ENCODE data around the gene CLDN3. TPM values are rescaled to one million over a fixed set of nuclear protein-coding genes. Genes with fewer than 3 reads are reported as not detected.

CLDN3 gene
- total RNA-seq, 2 experiments from 2014 or later, result not detected

GRCh38 chr7:73738612-73739386, 31.3 kb downstream of the CLDN3 start, which contains the start of gene ABHD11:
Gene ABHD11, minus strand, starts transcription at chr7:73738802. Its CDS starts 32 bp downstream, at chr7:73738770.
- Mint-ChIP-seq H3K27ac (peak within 1 kb of the TSS; percentile 97), H3K27me3 (no peaks in the 10 kb centered on the region), H3K4me1 (peaks cover 23% of the 10 kb centered on the region), H3K36me3 (ENCODE audit: low read depth) (peaks cover 5% of the 10 kb centered on the region), H3K4me3 (peak within 1 kb of the TSS; percentile 93), H3K9me3 (no peaks in the 10 kb centered on the region)
- DNase-seq, result peak; percentile 97
- ChIA-PET CTCF (interaction anchor here (0.6 to 8.4 kb wide), 7 partner anchors 37 to 300 kb away, joined by 3 to 59 read pairs (median 4); partner anchors contain the start of gene VPS37D), POLR2A (no interaction called here)

- Mint-ChIP-seq H3K9me3 (no peaks in the 10 kb centered on the region), H3K36me3 (ENCODE audit: low read depth) (peaks cover 5% of the 10 kb centered on the region)
- POLR2A ChIA-PET, result no interaction called here
These were observed 31.9 kb downstream of the CLDN3 start for GRCh38 chr7:73738220-73738611.

GRCh38 chr7:73737491-73738219, 32.4 kb downstream of the CLDN3 start:
- Mint-ChIP-seq H3K36me3 (ENCODE audit: low read depth) (peaks cover 5% of the 10 kb centered on the region), H3K27me3 (peaks cover 4% of the 10 kb centered on the region), H3K27ac (peak overlapping the region; percentile 97), H3K4me1 (peaks cover 23% of the 10 kb centered on the region), H3K4me3 (peak overlapping the region; percentile 93), H3K9me3 (no peaks in the 10 kb centered on the region)
- CTCF ChIA-PET, result interaction anchor here (0.6 to 8.4 kb wide), 4 partner anchors 36 to 301 kb away, joined by 3 to 59 read pairs (median 4); no protein-coding TSS in a partner anchor
- DNase-seq, result no peak
- POLR2A ChIA-PET, result no interaction called here

More at GRCh38 chr7:73738220-73738611, 31.9 kb downstream of the CLDN3 start:
- CTCF ChIA-PET, result interaction anchor here (0.6 to 8.4 kb wide), 4 partner anchors 36 to 300 kb away, joined by 3 to 59 read pairs (median 4); no protein-coding TSS in a partner anchor
- Mint-ChIP-seq H3K27ac (peak overlapping the region; percentile 97), H3K4me1 (peaks cover 23% of the 10 kb centered on the region), H3K27me3 (no peaks in the 10 kb centered on the region), H3K4me3 (peak overlapping the region; percentile 93)
- peak; percentile 60 for DNase-seq

- H3K4me1 Mint-ChIP-seq, result peaks cover 23% of the 10 kb centered on the region
- DNase-seq, result no peak
- CTCF ChIA-PET, result interaction anchor here (1.4 to 8.4 kb wide), 3 partner anchors 105 to 131 kb away, joined by 3 to 59 read pairs (median 3); partner anchors contain the start of gene METTL27
- POLR2A ChIA-PET, result no interaction called here
- peaks cover 5% of the 10 kb centered on the region for H3K36me3 Mint-ChIP-seq (ENCODE audit: low read depth)
- no peaks in the 10 kb centered on the region for H3K9me3 Mint-ChIP-seq
- H3K27me3 Mint-ChIP-seq, result peaks cover 5% of the 10 kb centered on the region
- H3K27ac Mint-ChIP-seq, result peak overlapping the region; percentile 31
- no peak overlapping the region for H3K4me3 Mint-ChIP-seq
These were observed 33.2 kb downstream of the CLDN3 start for GRCh38 chr7:73736885-73737284.

- H3K4me3 Mint-ChIP-seq, result no peak overlapping the region
- DNase-seq, result no peak
- POLR2A ChIA-PET, result interaction anchor here (0.5 kb wide), 1 partner anchor 241 kb away, joined by 4 read pairs; no protein-coding TSS in a partner anchor
- H3K4me1 Mint-ChIP-seq, result peaks cover 23% of the 10 kb centered on the region
- CTCF ChIA-PET, result interaction anchor here (0.5 to 8.4 kb wide), 17 partner anchors 10 to 419 kb away, joined by 3 to 59 read pairs (median 4); partner anchors contain the start of genes BAZ1B, METTL27 and STX1A
- peaks cover 5% of the 10 kb centered on the region for H3K27me3 Mint-ChIP-seq
- peaks cover 5% of the 10 kb centered on the region for H3K36me3 Mint-ChIP-seq (ENCODE audit: low read depth)
- no peaks in the 10 kb centered on the region for H3K9me3 Mint-ChIP-seq
- no peak overlapping the region for H3K27ac Mint-ChIP-seq
These were observed 34.6 kb downstream of the CLDN3 start for GRCh38 chr7:73735528-73735905.

GRCh38 chr7:73734619-73735527, 35.2 kb downstream of the CLDN3 start:
- H3K4me3 Mint-ChIP-seq, result no peak overlapping the region
- H3K27ac Mint-ChIP-seq, result peak overlapping the region; percentile 78
- H3K36me3 Mint-ChIP-seq (ENCODE audit: low read depth), result peaks cover 5% of the 10 kb centered on the region
- H3K27me3 Mint-ChIP-seq, result peaks cover 5% of the 10 kb centered on the region
- DNase-seq, result peak; percentile 89
- ChIA-PET CTCF (interaction anchor here (0.5 to 8.4 kb wide), 33 partner anchors 8 to 418 kb away, joined by 3 to 59 read pairs (median 4); partner anchors contain the start of genes BAZ1B and STX1A), POLR2A (interaction anchor here (0.5 kb wide), 1 partner anchor 241 kb away, joined by 4 read pairs; no protein-coding TSS in a partner anchor)
- peaks cover 23% of the 10 kb centered on the region for H3K4me1 Mint-ChIP-seq
- H3K9me3 Mint-ChIP-seq, result no peaks in the 10 kb centered on the region

- H3K9me3 Mint-ChIP-seq, result no peaks in the 10 kb centered on the region
- peaks cover 12% of the 10 kb centered on the region for H3K27me3 Mint-ChIP-seq
- no peak overlapping the region for H3K4me3 Mint-ChIP-seq
- DNase-seq, result no peak
- H3K36me3 Mint-ChIP-seq (ENCODE audit: low read depth), result peaks cover 5% of the 10 kb centered on the region
- H3K4me1 Mint-ChIP-seq, result peaks cover 13% of the 10 kb centered on the region
- POLR2A ChIA-PET, result no interaction called here
- H3K27ac Mint-ChIP-seq, result no peak overlapping the region
- CTCF ChIA-PET, result interaction anchor here (0.9 to 8.4 kb wide), 4 partner anchors 41 to 287 kb away, joined by 3 to 59 read pairs (median 10); partner anchors contain the start of gene BAZ1B
These were observed 37.7 kb downstream of the CLDN3 start for GRCh38 chr7:73732397-73732796.

- CTCF ChIA-PET, result interaction anchor here (1.0 kb wide), 1 partner anchor 10 kb away, joined by 3 read pairs; no protein-coding TSS in a partner anchor
These were observed 39.6 kb downstream of the CLDN3 start for GRCh38 chr7:73730485-73730884.

GRCh38 chr7:73728551-73728950, 41.5 kb downstream of the CLDN3 start:
- Mint-ChIP-seq H3K9me3 (no peaks in the 10 kb centered on the region), H3K27ac (no peak overlapping the region), H3K4me3 (no peak overlapping the region), H3K4me1 (no peaks in the 10 kb centered on the region), H3K27me3 (peaks cover 12% of the 10 kb centered on the region), H3K36me3 (ENCODE audit: low read depth) (no peaks in the 10 kb centered on the region)
- ChIA-PET CTCF (interaction anchor here (0.6 to 2.1 kb wide), 4 partner anchors 12 to 161 kb away, joined by 3 to 11 read pairs (median 4); no protein-coding TSS in a partner anchor), POLR2A (no interaction called here)
- no peak for DNase-seq

More at GRCh38 chr7:73730485-73730884, 39.6 kb downstream of the CLDN3 start:
- Mint-ChIP-seq H3K36me3 (ENCODE audit: low read depth) (no peaks in the 10 kb centered on the region), H3K4me1 (peaks cover 10% of the 10 kb centered on the region), H3K4me3 (no peak overlapping the region), H3K27ac (no peak overlapping the region), H3K27me3 (peaks cover 12% of the 10 kb centered on the region), H3K9me3 (no peaks in the 10 kb centered on the region)
- DNase-seq, result no peak
- POLR2A ChIA-PET, result no interaction called here

GRCh38 chr7:73727952-73728351, 42.1 kb downstream of the CLDN3 start:
- Mint-ChIP-seq H3K27ac (no peak overlapping the region), H3K36me3 (ENCODE audit: low read depth) (no peaks in the 10 kb centered on the region), H3K4me1 (no peaks in the 10 kb centered on the region), H3K27me3 (peaks cover 11% of the 10 kb centered on the region), H3K9me3 (no peaks in the 10 kb centered on the region), H3K4me3 (no peak overlapping the region)
- ChIA-PET POLR2A (no interaction called here), CTCF (interaction anchor here (1.7 to 2.1 kb wide), 2 partner anchors 13 to 121 kb away, joined by 3 to 11 read pairs; no protein-coding TSS in a partner anchor)
- no peak for DNase-seq

- no peak for DNase-seq
- H3K9me3 Mint-ChIP-seq, result no peaks in the 10 kb centered on the region
- peaks cover 18% of the 10 kb centered on the region for H3K27me3 Mint-ChIP-seq
- no peaks in the 10 kb centered on the region for H3K36me3 Mint-ChIP-seq (ENCODE audit: low read depth)
- CTCF ChIA-PET, result interaction anchor here (1.0 to 2.9 kb wide), 5 partner anchors 9 to 119 kb away, joined by 3 to 14 read pairs (median 3); no protein-coding TSS in a partner anchor
- no peak overlapping the region for H3K4me3 Mint-ChIP-seq
- no peak overlapping the region for H3K27ac Mint-ChIP-seq
- POLR2A ChIA-PET, result no interaction called here
- no peaks in the 10 kb centered on the region for H3K4me1 Mint-ChIP-seq
These were observed 44.0 kb downstream of the CLDN3 start for GRCh38 chr7:73726083-73726466.
